Adrenal gland (tissue), 5 donors: Measurements from ENCODE around the gene RBM12.

Source experiments
- POLR2A ChIP-seq, 2 donors: fragments of 450-650 bp; IDR thresholded peaks; one replicate each; pipeline ENCODE4 v1.6.1; 2017; ENCODE audit warnings: antibody characterized with exemption in 2 of 2, mild to moderate bottlenecking in 2 of 2, moderate library complexity in 1 of 2
- TF ChIP-seq, protein P1 (sequence below), 6 experiments: fragments of 450-650 bp in 4 of 6; fragments of 200-600 bp in 2 of 6; sonication (generic) in 1 of 6; IDR thresholded peaks; 1 replicate in 5 of 6; 2 replicates in 1 of 6; pipeline versions ENCODE4 v1.5.1 to v1.8.0; 2016 to 2021; ENCODE audit warnings: antibody characterized with exemption in 6 of 6, mild to moderate bottlenecking in 2 of 6, moderate library complexity in 1 of 6
- donor health status: DM: no; HTN: no; CAD: no.

GRCh38 chr20:35661053-35661452 lies 3.6 kb downstream of the RBM12 start:
- TF ChIP-seq, protein P1, sequence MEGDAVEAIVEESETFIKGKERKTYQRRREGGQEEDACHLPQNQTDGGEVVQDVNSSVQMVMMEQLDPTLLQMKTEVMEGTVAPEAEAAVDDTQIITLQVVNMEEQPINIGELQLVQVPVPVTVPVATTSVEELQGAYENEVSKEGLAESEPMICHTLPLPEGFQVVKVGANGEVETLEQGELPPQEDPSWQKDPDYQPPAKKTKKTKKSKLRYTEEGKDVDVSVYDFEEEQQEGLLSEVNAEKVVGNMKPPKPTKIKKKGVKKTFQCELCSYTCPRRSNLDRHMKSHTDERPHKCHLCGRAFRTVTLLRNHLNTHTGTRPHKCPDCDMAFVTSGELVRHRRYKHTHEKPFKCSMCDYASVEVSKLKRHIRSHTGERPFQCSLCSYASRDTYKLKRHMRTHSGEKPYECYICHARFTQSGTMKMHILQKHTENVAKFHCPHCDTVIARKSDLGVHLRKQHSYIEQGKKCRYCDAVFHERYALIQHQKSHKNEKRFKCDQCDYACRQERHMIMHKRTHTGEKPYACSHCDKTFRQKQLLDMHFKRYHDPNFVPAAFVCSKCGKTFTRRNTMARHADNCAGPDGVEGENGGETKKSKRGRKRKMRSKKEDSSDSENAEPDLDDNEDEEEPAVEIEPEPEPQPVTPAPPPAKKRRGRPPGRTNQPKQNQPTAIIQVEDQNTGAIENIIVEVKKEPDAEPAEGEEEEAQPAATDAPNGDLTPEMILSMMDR (IDR thresholded peaks at IDR 0.05), result no peak
- no peak for TF ChIP-seq POLR2A (IDR thresholded peaks at IDR 0.05)
